Activated T-cell treated with anti-CD3 and anti-CD28 coated beads for 1 hour (primary cell): ENCODE measurements around the gene STAG1.

Experiments
- DNase-seq: peaks from one replicate; pipeline ENCODE4 v3.0.0-alpha.2; 2020; ENCODE audit warnings: low read depth

The STAG1 gene

DNA sequence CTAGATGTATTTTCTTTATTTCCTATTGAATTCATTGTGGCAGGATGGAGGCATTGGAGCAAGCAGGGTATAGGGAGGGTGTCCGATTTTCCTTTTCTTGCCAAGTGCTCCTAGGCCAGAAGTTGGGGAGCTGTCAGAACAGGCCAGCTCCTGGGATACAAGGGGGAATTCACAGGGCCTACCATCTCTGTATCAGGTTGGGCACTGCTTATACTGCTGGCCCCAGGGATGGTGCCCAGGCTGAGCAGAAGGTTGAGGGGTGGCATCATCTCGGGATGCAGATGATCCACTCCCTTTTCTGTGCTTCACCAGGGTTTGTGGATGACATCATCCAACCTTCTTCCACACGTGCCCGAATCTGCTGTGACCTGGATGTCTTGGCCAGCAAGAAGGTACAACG, 422.6 kb downstream of the STAG1 start:
- DNase-seq, result no peak

DNA sequence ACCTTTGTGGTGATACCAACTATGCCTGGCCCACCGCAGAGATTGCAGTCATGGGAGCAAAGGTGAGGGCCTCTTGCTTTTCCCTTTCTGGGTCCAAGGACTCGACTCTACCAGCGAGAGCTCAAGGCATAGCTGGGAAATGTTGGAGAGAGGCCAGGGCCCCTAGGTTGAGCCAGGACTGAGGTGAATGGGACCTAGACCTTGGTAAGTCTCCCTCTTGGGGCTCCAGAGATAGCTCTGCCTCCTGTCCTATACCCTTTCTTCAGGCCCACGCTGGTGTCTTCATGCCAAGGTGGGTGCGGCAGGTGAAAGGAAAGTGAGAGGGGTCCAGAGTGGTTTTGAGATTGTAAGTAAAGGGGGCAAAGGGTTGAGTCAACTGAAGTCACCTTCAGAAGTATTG, 424.5 kb downstream of the STAG1 start:
- no peak for DNase-seq

DNA sequence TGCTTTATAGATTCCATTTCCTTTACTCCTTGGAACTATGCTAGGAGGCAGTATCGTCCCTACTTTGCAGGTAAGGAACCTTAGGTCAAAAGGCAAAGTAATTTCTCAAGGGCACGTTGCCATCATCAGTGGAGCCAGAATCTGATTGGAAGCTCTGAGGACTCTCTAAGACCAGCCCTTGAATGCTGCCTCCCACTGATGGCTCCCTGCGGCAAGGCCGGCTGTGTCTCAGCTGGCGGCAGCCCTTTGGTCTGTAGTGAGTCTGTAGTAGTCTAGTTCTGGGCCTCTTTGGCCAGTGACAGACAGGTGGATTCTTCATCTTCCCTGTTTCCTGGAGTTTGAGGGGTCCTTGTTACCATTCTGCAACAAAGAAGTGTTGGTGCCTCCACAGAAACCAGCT, 425.9 kb downstream of the STAG1 start:
- DNase-seq, result no peak

DNA sequence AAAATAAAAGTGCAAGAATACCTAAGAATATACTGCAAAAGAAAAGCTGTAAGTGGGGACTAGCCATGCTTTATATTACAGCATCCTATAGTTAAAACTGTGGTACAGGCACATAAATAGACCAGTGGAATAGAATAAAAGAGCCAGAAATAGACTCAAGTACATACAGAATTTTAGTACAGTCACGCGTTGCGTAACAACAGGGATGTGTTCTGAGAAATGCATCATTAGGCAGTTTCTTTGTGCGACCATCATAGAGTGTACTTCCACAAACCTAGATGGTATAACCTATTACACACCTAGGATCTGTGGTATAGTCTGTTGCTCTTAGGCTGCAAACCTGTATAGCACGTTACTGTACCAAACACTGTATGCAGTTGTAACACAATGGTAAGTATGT, 440.2 kb downstream of the STAG1 start:
- no peak for DNase-seq

DNA sequence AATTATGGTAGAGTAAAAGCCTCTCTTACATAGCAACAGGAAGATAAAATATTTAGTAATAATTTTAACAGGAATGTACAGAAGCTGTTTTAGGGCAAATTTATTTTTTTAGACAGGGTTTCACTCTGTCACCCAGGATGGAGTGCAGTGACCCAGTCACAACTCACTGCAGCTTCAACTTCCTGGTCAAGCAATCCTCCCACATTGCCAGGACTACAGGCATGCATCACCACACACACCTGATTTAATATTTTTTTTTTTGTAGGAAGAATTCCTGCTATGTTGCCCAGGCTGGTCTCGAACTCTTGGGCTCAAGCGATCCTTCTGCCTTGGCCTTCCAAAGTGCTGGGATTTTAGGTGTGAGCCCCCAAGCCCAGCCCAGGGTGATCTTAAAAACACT, 440.9 kb downstream of the STAG1 start:
- no peak for DNase-seq

DNA sequence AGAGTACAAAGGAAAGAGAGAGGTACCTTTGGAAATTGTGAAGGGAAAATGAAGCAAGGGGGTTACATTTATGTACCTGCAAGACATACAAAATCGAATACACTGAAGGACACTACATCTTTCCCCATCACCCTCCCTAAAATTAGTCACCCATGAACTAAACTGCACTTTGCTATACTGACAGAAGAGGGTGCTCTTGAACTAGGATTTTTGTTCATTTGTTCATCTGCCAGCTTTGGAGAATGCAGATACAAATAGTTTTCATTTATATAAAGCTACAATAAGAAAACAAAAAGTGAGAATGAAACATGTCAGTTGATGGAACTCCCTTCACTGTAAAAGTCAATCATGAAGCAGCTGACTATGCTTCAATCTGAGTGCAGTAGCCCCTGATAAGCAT, 446.3 kb downstream of the STAG1 start:
- DNase-seq, result no peak

DNA sequence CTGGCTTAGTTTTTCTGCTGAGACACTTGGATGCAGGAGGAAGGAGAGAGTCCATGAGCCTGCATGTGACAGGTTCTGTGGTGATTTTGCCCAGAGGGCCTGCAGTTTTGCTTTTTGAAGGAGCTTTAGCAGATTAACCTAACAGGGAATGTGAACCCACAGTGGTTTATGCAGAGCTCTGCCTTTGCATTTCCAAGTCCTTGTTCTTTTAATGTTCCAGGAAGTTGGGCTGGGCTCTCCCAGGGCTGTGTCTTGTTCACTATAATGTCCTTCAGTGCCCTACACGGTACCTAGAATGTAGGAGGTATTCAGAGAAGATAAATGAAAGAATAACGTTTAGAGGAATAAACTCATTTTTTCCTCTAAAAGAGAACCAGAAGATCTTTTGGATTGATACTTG, 451.7 kb downstream of the STAG1 start:
- no peak for DNase-seq

DNA sequence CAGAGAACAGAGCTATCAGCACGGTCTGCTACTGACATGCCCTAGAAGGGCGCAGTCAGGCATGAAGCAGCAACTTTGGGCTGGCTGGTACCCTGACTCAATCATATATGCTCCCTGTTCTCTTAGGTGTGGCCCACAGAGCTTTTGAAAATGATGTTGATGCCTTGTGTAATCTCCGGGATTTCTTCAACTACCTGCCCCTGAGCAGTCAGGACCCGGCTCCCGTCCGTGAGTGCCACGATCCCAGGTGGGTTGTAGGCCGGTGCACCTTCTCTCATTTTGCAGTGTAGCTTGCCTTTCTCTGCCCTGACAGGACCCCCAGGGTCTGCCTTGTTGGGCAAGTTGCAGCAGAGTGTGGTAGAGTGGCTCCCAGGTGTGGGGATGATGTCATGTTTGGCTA, 454.4 kb downstream of the STAG1 start:
- no peak for DNase-seq

DNA sequence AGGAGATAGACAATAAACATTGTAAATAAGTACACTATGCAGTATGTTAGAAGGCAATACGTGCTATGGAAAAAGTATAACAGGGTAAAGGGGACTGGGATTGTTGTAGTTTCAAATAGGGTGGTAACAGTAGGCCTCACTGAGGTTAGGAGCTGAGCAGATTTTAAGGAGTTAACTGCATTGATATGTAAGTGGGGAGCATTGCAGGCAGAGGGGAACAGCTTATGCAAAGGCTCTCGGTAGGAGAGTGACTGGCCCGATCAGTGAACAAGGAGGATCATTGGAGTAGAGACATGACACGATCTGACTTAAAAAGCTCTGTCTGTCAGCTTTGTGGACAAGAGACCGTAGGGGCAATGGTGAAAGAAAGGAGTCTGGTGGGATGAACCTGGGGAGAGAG, 455.2 kb downstream of the STAG1 start:
- DNase-seq, result no peak

DNA sequence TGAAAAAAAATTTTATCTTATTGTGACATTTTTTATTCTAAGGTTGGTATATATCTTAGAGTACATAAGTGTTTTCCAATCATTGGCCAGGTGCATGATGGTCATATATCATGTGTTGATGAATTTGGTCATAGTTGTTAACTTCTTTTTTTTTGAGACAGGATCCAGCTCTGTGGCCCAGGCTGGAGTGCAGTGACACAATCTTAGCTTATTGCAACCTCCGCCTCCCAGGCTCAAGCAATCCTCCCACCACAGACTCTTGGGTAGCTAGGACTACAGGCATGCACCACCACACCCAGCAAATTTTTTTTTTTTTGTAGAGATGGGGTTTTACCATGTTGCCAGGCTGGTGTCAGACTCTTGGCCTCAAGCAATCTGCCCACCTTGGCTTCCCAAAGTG, 458.0 kb downstream of the STAG1 start:
- no peak for DNase-seq

DNA sequence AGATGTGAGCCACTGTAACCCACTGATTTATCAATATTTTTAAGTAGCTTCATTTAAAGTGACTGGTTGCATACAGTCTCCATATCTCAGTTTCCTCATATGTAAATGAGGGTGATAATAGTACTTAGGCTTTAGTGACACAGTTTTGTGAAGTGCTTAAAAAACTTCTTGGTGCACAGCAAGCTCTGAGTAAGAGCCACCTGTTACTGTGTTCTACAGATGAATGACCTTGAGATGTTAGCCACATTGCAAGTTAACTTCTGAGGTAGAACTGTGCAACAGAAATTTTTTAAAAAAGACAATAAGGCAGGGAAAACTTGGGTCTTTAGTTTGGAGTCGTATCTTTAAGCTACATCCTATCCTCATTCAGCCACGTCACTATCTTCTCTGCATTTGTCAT, 458.9 kb downstream of the STAG1 start:
- no peak for DNase-seq

DNA sequence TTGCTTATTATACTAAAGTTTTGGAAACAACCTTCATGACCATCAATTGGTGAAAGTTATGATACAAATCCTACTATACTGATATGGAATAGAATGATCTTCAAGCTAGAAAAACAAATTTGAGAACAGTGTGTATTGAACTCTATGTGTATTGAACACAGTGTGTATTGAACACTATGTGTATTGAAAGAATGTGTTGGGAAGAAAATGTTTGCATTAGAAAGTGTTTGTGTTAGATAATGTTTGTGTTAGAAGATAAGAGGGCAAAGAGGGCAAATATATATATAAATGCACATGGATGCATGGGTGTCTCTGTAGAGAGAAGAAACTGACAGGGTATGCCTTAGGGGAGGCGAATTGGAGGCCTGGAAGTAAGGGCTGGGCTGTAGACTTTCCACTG, 459.7 kb downstream of the STAG1 start:
- no peak for DNase-seq

DNA sequence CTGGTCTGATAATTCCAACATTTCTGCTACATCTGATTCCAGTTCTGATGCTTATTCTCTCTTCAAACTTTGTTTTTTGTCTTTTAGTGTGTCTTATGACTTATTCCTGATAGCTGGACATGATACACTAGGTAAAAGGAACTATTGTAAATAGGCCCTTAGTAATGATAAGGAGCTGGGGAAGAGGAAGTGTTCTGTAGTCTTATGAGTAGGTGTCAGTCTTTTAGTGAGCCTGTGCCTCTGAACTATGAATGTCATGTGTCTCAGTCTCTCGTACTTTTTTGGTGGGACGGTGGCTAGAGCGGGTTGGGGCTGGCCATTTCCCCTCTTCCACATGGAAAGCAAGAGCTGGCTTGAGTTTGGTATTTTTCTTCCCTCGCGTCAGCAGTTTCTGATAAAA, 460.9 kb downstream of the STAG1 start:
- DNase-seq, result no peak
